IMR-90 (cell line): ENCODE measurements around the gene LRRC57.

ENCODE experiments used
- MAZ ChIP-seq: IDR thresholded peaks from 2 replicates; pipeline ENCODE4 v1.6.1; 2012; ENCODE audit warnings: low read depth, mild to moderate bottlenecking, low read length, improper control_type of control experiment, moderate library complexity, borderline replicate concordance
- RFX5 ChIP-seq: IDR thresholded peaks from 2 replicates; pipeline ENCODE4 v1.8.0; 2012; ENCODE audit warnings: low read depth, mild to moderate bottlenecking, low read length, moderate library complexity
- TF ChIP-seq, protein P1 (sequence below): conservative IDR thresholded peaks from 2 replicates; pipeline ENCODE4 v1.5.1; 2012; ENCODE audit warnings: mild to moderate bottlenecking, low read depth, low read length, improper control_type of control experiment

DNA sequence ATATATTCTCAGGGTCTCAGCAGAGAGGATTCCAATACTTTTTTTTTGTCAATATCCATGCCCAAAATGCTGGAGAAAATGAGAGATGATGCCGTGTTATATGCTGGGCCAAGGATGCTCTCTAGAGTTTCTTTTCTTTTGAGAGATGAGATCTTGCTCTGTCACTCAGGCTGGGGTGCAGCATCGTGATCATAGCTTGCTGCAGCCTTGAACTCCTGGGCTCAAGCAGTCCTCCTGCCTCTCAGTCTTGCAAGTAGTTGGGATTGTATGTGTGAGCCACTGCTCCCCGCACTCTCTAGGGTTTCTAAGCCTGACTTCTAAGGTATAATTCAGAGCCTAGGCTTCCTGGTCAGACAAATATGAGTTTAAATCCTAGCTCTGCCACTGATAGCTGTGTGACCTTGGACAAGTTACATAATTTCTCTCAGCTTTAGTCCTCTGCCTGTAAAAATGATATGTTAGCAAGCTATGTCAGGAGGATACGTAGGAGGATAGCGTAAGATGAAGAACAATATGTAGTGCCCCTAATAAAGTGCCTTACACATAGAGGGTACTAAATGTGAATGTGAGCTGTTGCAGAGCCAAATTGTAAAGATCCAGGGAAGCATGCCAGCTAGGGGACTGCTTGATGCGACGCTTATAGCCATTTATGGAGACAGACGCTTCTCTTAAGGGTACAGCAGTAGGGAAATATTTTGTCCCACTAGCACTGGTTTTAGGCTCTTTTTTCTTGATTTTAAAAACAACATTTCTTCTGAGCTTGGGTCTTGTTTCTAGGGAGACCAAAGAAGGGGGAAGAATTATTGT lies 34.2 kb upstream of the LRRC57 start:
- TF ChIP-seq, protein P1, sequence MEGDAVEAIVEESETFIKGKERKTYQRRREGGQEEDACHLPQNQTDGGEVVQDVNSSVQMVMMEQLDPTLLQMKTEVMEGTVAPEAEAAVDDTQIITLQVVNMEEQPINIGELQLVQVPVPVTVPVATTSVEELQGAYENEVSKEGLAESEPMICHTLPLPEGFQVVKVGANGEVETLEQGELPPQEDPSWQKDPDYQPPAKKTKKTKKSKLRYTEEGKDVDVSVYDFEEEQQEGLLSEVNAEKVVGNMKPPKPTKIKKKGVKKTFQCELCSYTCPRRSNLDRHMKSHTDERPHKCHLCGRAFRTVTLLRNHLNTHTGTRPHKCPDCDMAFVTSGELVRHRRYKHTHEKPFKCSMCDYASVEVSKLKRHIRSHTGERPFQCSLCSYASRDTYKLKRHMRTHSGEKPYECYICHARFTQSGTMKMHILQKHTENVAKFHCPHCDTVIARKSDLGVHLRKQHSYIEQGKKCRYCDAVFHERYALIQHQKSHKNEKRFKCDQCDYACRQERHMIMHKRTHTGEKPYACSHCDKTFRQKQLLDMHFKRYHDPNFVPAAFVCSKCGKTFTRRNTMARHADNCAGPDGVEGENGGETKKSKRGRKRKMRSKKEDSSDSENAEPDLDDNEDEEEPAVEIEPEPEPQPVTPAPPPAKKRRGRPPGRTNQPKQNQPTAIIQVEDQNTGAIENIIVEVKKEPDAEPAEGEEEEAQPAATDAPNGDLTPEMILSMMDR, result no peak
- no peak for TF ChIP-seq RFX5
- no peak for TF ChIP-seq MAZ
